ENCODE measurements around the gene CDHR3.
"Not testable (repeated sequence)": the region's sequence is repeated elsewhere in the genome, so short reads cannot be mapped to it uniquely, and the experiment has no call there.

Gene CDHR3

GRCh38 chr7:105990727-105991453, 27.8 kb downstream of the CDHR3 start:
- no peak for DNase-seq (ENCODE audit: extremely low read depth in 1 of 2, low read depth in 1 of 2)

GRCh38 chr7:105992905-105993304, 29.8 kb downstream of the CDHR3 start:
- DNase-seq (ENCODE audit: extremely low read depth in 1 of 2, low read depth in 1 of 2), result no peak

- DNase-seq (ENCODE audit: extremely low read depth in 1 of 2, low read depth in 1 of 2), result no peak
Observed at GRCh38 chr7:105996860-105997737, 34.0 kb downstream of the CDHR3 start.

GRCh38 chr7:105999256-105999655, 36.2 kb downstream of the CDHR3 start:
- no peak for DNase-seq (ENCODE audit: extremely low read depth in 1 of 2, low read depth in 1 of 2)

- no peak for DNase-seq (ENCODE audit: extremely low read depth in 1 of 2, low read depth in 1 of 2)
Observed at GRCh38 chr7:106001196-106001595, 38.1 kb downstream of the CDHR3 start.

- no peak for DNase-seq (ENCODE audit: extremely low read depth in 1 of 2, low read depth in 1 of 2)
Observed at GRCh38 chr7:106001886-106002285, 38.8 kb downstream of the CDHR3 start.

- no peak for DNase-seq (ENCODE audit: extremely low read depth in 1 of 2, low read depth in 1 of 2)
Observed at GRCh38 chr7:106003525-106004064, 40.5 kb downstream of the CDHR3 start.

- no peak for DNase-seq (ENCODE audit: extremely low read depth in 1 of 2, low read depth in 1 of 2)
Observed at GRCh38 chr7:106006906-106007305, 43.8 kb downstream of the CDHR3 start.

GRCh38 chr7:106007796-106008195, 44.7 kb downstream of the CDHR3 start:
- not testable (repeated sequence) for DNase-seq (ENCODE audit: extremely low read depth in 1 of 2, low read depth in 1 of 2)

GRCh38 chr7:106009503-106010226, 46.6 kb downstream of the CDHR3 start:
- peak; percentile 63 to 66 for DNase-seq (ENCODE audit: extremely low read depth in 1 of 2, low read depth in 1 of 2)

- DNase-seq (ENCODE audit: extremely low read depth in 1 of 2, low read depth in 1 of 2), result no peak
Observed at GRCh38 chr7:106010331-106010730, 47.3 kb downstream of the CDHR3 start.

GRCh38 chr7:106010866-106011265, 47.8 kb downstream of the CDHR3 start:
- no peak for DNase-seq (ENCODE audit: extremely low read depth in 1 of 2, low read depth in 1 of 2)

- no peak for DNase-seq (ENCODE audit: extremely low read depth in 1 of 2, low read depth in 1 of 2)
Observed at GRCh38 chr7:106012184-106012583, 49.1 kb downstream of the CDHR3 start.

- DNase-seq (ENCODE audit: extremely low read depth in 1 of 2, low read depth in 1 of 2), result no peak
Observed at GRCh38 chr7:106012935-106013439, 49.9 kb downstream of the CDHR3 start.

GRCh38 chr7:106015381-106016218, 52.5 kb downstream of the CDHR3 start:
- no peak for DNase-seq (ENCODE audit: extremely low read depth in 1 of 2, low read depth in 1 of 2)

- DNase-seq (ENCODE audit: extremely low read depth in 1 of 2, low read depth in 1 of 2), result no peak
Observed at GRCh38 chr7:106016331-106016730, 53.3 kb downstream of the CDHR3 start.

GRCh38 chr7:106017657-106018056, 54.6 kb downstream of the CDHR3 start:
- DNase-seq (ENCODE audit: extremely low read depth in 1 of 2, low read depth in 1 of 2), result no peak

GRCh38 chr7:106018566-106019469, 55.8 kb downstream of the CDHR3 start:
- DNase-seq (ENCODE audit: extremely low read depth in 1 of 2, low read depth in 1 of 2), result no peak

GRCh38 chr7:106019470-106019820, 56.4 kb downstream of the CDHR3 start:
- no peak for DNase-seq (ENCODE audit: extremely low read depth in 1 of 2, low read depth in 1 of 2)

All from stimulated activated CD8-positive, alpha-beta memory T cell treated with anti-CD3 and anti-CD28 coated beads, Interleukin-7, amount 100 ng/mL, for 48 hours (primary cell).